K562 (cell line): ENCODE measurements around the gene FOXK2. TPM values are rescaled to one million over a fixed set of nuclear protein-coding genes. Genes with fewer than 3 reads are reported as not detected.

Source experiments
- polyA plus RNA-seq, 8 experiments: library from polyadenylated mRNA; depleted of rRNA in 4 of 8; stranded (reverse) in 5 of 8; unstranded in 3 of 8; fragments of >200 nt; fragmentation: Nextera tagmentation in 2 of 8; fragmentation: Illumina TruSeq in 1 of 8; extraction: Ambion mirVana in 2 of 8; extraction: Trizol in 1 of 8; gene quantifications; 2 replicates each; pipeline versions ENCODE4 v1.2.1 to v1.2.3, GENCODE V29; 2011 to 2014; ENCODE audit warnings: inconsistent platforms in 1 of 8, missing spikeins in 1 of 8
- total RNA-seq, 7 experiments: library from RNA; depleted of rRNA in 6 of 7; stranded (reverse); fragments of >200 nt in 6 of 7; fragmentation: Illumina TruSeq in 2 of 7; extraction: Trizol in 2 of 7; gene quantifications; 2 replicates each; pipeline versions ENCODE4 v1.2.1 to v1.2.3, GENCODE V29; 2011 to 2021; ENCODE audit warnings: low replicate concordance in 1 of 7
- TF ChIP-seq, protein P1 (sequence below), 2 experiments: fragments of 450-650 bp; formaldehyde crosslinking in 1 of 2; IDR thresholded peaks; 2 replicates each; pipeline versions ENCODE4 v1.4.0 to v1.6.1; 2014 to 2020; ENCODE audit warnings: mild to moderate bottlenecking in 2 of 2, borderline replicate concordance in 1 of 2, low read depth in 1 of 2
- TF ChIP-seq, protein P2 (sequence below): sonication (generic); formaldehyde crosslinking; IDR thresholded peaks from 2 replicates; pipeline ENCODE4 v1.9.0; 2022; ENCODE audit warnings: mild to moderate bottlenecking, missing genetic modification reagents
- TF ChIP-seq, protein P3 (sequence below): fragments of 250-450 bp; sonication (Bioruptor Pico); IDR thresholded peaks from 2 replicates; pipeline ENCODE4 v1.8.0; 2022; ENCODE audit warnings: inconsistent platforms
- TF ChIP-seq, protein P4 (sequence below), 2 experiments: fragments of 250-450 bp in 1 of 2; fragments of 450-650 bp in 1 of 2; sonication (Bioruptor Pico) in 1 of 2; IDR thresholded peaks; 2 replicates each; pipeline versions ENCODE4 v1.6.1 to v1.8.0; 2016 to 2021; ENCODE audit warnings: mild to moderate bottlenecking in 2 of 2, moderate library complexity in 2 of 2, missing compliant biosample characterization in 1 of 2, missing genetic modification characterization in 1 of 2

The FOXK2 gene
- total and polyA plus RNA-seq, 9 of the 15 experiments (the other 6 are each of a cell fraction or from before 2014, with no cell fraction given): 3.0 to 86.0 (median 44.1) TPM

DNA sequence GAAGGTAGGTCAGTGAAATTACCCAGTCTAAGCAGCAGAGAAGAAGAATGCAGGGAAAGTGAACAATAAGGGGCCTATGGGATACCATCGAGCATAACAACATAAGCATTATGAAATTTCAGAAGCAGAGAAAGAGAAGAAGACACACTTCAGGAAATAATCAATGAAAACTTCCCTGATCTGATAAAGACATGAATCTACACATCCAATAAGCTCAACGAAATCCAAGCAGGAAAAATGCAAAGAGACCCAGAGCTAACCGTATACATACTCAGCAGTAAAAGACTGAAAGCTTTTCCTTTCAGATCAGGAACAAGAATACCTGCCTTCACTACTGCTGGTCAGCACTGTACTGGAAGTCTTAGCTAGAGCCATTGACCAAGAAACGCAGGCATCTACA is 90.1 kb downstream of the FOXK2 start (continued):
- TF ChIP-seq, protein P1, sequence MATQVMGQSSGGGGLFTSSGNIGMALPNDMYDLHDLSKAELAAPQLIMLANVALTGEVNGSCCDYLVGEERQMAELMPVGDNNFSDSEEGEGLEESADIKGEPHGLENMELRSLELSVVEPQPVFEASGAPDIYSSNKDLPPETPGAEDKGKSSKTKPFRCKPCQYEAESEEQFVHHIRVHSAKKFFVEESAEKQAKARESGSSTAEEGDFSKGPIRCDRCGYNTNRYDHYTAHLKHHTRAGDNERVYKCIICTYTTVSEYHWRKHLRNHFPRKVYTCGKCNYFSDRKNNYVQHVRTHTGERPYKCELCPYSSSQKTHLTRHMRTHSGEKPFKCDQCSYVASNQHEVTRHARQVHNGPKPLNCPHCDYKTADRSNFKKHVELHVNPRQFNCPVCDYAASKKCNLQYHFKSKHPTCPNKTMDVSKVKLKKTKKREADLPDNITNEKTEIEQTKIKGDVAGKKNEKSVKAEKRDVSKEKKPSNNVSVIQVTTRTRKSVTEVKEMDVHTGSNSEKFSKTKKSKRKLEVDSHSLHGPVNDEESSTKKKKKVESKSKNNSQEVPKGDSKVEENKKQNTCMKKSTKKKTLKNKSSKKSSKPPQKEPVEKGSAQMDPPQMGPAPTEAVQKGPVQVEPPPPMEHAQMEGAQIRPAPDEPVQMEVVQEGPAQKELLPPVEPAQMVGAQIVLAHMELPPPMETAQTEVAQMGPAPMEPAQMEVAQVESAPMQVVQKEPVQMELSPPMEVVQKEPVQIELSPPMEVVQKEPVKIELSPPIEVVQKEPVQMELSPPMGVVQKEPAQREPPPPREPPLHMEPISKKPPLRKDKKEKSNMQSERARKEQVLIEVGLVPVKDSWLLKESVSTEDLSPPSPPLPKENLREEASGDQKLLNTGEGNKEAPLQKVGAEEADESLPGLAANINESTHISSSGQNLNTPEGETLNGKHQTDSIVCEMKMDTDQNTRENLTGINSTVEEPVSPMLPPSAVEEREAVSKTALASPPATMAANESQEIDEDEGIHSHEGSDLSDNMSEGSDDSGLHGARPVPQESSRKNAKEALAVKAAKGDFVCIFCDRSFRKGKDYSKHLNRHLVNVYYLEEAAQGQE (IDR thresholded peaks at IDR 0.05; ENCODE audit: borderline replicate concordance): no peak
- TF ChIP-seq, protein P1 (CRISPR knock-in tag; IDR thresholded peaks at IDR 0.05; ENCODE audit: low read depth): no peak
- TF ChIP-seq, protein P2, sequence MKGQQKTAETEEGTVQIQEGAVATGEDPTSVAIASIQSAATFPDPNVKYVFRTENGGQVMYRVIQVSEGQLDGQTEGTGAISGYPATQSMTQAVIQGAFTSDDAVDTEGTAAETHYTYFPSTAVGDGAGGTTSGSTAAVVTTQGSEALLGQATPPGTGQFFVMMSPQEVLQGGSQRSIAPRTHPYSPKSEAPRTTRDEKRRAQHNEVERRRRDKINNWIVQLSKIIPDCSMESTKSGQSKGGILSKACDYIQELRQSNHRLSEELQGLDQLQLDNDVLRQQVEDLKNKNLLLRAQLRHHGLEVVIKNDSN (CRISPR knock-in tag): no peak
- TF ChIP-seq, protein P3, sequence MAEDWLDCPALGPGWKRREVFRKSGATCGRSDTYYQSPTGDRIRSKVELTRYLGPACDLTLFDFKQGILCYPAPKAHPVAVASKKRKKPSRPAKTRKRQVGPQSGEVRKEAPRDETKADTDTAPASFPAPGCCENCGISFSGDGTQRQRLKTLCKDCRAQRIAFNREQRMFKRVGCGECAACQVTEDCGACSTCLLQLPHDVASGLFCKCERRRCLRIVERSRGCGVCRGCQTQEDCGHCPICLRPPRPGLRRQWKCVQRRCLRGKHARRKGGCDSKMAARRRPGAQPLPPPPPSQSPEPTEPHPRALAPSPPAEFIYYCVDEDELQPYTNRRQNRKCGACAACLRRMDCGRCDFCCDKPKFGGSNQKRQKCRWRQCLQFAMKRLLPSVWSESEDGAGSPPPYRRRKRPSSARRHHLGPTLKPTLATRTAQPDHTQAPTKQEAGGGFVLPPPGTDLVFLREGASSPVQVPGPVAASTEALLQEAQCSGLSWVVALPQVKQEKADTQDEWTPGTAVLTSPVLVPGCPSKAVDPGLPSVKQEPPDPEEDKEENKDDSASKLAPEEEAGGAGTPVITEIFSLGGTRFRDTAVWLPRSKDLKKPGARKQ (CRISPR knock-in tag): no peak
- TF ChIP-seq, protein P4, sequence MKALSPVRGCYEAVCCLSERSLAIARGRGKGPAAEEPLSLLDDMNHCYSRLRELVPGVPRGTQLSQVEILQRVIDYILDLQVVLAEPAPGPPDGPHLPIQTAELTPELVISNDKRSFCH (CRISPR knock-in tag; IDR thresholded peaks at IDR 0.05): no peak
- TF ChIP-seq, protein P4 (tag; IDR thresholded peaks at IDR 0.05): no peak
